VCaP (cell line): Measurements from ENCODE around the gene WDR36.

Experiments used
- H3K27ac ChIP-seq: fragments of 450-650 bp; 2 replicates; pipeline ENCODE4 v1.5.1; 2017
- TF ChIP-seq, protein P1 (sequence below): fragments of 450-650 bp; conservative IDR thresholded peaks from 2 replicates; pipeline ENCODE4 v1.5.1; 2017; ENCODE audit warnings: mild to moderate bottlenecking, moderate library complexity

Gene WDR36

DNA sequence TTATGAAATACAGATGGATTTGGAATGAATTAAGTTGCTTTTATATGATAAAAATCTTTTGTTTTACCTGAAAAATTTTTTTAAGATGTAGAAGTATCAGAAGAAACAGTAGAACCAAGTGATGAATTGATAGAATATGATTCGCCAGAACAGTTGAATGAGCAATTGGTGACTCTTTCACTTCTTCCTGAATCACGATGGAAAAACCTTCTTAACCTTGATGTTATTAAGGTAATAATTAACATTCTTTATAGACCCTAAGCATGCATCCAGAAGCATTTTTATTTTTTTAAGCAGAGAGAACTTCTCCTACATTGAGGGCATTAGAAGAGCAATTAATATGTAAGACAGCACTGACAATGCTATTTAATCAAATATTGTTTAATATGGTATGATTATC, 28.8 kb downstream of the WDR36 start:
- H3K27ac ChIP-seq = no peak overlapping the region
- TF ChIP-seq, protein P1, sequence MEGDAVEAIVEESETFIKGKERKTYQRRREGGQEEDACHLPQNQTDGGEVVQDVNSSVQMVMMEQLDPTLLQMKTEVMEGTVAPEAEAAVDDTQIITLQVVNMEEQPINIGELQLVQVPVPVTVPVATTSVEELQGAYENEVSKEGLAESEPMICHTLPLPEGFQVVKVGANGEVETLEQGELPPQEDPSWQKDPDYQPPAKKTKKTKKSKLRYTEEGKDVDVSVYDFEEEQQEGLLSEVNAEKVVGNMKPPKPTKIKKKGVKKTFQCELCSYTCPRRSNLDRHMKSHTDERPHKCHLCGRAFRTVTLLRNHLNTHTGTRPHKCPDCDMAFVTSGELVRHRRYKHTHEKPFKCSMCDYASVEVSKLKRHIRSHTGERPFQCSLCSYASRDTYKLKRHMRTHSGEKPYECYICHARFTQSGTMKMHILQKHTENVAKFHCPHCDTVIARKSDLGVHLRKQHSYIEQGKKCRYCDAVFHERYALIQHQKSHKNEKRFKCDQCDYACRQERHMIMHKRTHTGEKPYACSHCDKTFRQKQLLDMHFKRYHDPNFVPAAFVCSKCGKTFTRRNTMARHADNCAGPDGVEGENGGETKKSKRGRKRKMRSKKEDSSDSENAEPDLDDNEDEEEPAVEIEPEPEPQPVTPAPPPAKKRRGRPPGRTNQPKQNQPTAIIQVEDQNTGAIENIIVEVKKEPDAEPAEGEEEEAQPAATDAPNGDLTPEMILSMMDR = no peak

DNA sequence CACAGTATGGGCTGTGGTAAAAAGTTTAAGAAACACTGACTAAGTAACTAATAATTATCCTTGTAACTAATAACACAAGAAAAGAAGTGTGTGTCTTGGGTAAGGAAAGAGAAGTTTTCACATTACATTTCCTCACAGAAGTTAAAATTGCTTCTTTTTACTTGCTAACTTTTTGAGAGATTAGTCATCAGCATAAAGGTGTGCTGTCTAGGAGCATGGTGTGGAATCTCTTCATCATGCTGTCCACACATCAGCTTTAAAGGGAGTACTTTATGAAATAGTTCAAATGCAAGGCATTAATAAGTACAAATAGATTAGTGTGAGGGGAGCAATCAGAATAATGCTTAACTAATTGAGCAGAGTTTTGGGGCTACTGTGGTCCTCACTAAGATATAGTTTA, 29.8 kb downstream of the WDR36 start:
- H3K27ac ChIP-seq = no peak overlapping the region
- TF ChIP-seq, protein P1 = no peak

DNA sequence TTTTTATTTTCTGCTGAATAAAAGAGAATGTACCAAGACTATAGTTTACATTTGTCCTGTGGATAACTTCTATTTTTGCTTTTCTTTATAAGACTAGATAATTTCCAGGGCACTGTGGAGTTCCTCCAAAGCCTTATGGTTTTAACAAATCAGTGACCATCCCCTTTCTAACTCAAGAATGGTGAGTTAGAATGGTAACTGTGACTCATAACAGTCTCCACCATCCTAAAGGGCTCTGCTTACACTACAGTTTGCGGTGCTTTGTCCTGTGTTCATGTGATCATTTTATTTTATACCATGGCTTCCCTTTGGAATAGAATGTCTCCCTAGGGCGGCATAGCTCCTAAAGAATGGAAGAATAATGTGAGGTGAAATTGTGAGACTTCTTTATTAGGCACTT, 30.2 kb downstream of the WDR36 start:
- no peak overlapping the region for H3K27ac ChIP-seq
- TF ChIP-seq, protein P1 = no peak

DNA sequence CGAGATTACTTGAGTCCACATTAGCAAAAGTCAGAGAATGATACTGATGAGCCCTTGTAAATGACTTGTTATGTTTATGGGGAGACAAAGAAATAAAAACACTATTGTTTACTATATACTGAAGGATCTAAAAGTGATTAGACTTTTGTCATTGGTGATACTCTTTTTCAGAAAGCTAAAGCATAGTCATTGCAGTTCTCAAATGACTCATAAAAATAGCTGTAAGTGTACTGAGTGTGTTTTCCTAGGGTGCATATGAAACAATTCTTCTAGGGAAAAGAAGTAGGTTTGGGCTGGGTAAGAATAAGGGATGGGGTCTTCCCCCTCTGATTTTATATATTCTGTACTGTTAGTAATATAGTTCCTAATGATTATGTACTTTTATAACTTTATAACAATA, 32.6 kb downstream of the WDR36 start:
- TF ChIP-seq, protein P1 = no peak

DNA sequence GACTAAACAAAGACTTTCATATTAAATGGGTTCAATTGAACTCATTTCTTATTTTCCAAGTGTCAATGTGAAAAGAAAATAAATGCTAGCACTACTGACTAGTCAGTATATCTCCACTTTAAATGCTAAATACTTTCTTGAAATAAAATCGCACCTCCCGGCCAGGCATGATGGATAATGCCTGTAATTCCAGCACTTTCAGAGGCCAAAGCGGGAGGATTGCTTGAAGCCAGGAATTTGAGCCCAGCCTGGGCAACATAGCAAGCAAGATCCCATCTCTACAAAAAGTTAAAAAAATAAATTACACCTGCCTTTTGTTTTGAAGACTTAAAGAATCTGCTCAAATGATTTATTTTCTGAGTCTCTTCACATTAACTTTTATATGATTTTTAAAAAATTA, 34.7 kb downstream of the WDR36 start:
- TF ChIP-seq, protein P1 = no peak
- no peak overlapping the region for H3K27ac ChIP-seq

More for the DNA sequence above, 32.6 kb downstream of the WDR36 start:
- H3K27ac ChIP-seq = no peak overlapping the region

DNA sequence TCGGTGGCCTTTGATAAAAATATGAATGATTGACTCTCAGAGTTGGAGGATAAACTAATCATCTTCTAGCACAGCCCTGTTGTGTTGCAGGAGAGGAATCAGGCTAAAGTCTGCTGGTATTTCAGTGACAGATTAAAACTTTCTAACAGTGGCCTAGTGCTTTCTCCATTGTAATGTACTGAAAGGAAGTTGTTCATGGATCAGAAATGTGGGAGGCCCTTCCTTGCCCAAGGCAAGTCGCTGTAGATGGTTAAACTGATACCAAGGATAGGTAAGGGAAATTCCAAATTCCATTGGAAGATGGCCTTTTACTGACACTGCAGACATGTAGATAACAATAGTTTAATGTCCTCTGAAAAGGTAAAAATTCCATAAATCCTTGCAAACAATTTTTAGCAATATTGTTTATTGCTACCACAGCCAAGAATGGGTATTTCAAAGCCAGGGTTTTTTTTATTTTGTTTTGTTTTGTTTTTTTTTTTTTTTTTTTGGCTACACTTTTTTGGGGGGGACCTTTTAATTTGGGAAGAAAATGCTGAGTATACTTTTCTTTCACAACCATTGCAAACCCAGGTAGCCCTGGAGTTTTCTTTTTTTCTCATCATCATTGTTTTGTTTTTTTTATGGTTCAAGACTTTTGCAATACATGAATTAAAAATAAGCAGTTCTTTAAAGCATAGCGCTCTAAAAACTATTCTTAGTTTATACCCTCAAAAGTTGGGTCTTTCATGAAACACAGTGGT, 35.5 kb downstream of the WDR36 start:
- TF ChIP-seq, protein P1 = no peak
- no peak overlapping the region for H3K27ac ChIP-seq

DNA sequence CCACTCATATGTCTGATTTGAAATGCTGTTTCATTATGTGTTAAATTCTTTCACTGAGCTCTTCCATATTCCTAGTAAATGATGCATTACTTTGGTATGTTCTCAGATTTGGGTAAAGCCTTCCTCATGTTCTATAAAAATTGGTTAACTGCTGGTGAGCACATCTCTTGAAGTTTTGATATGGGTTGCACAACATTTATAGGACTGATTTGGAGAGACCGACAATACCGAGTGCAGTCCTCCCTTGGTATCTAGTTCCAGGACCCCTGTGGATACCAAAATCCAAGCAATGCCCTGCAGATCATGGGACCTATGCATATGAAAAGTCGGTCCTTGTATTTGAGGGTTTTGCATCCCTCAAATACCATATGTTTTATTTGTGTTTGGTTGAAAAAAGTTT, 37.8 kb downstream of the WDR36 start:
- H3K27ac ChIP-seq = no peak overlapping the region
- TF ChIP-seq, protein P1 = no peak
